ENCODE measurements around the gene TRIP13.

- TF ChIP-seq CTCF (conservative IDR thresholded peaks at IDR 0.05) (no peak), ZFX (IDR thresholded peaks at IDR 0.05) (no peak)
Measured at GRCh38 chr5:878125-878524, 14.6 kb upstream of the TRIP13 start.
